H1 (cell line): ENCODE data around the gene NDUFB10. TPM values are rescaled to one million over a fixed set of nuclear protein-coding genes. Genes with fewer than 3 reads are reported as not detected.

Source experiments
- CTCF ChIA-PET: fragments of 300-600 bp; sonication (Branson Sonifier 250); formaldehyde crosslinking; loops from one replicate; lab custom pipeline; 2021; ENCODE audit not compliant: partially characterized antibody; lab: Charles Lee
- POLR2A ChIA-PET: fragments of 300-600 bp; sonication (Branson Sonifier 250); formaldehyde crosslinking; loops from one replicate; lab custom pipeline; 2021; ENCODE audit warnings: inconsistent platforms; ENCODE audit not compliant: partially characterized antibody; lab: Charles Lee
- DNase-seq, 2 experiments: peaks; one replicate each; pipeline versions ENCODE4 v3.0.0 to v3.0.0-alpha.2; 2010 to 2022; ENCODE audit warnings: low spot score in 2 of 2, low read depth in 1 of 2, mixed read lengths in 1 of 2
- FAIRE-seq: peaks from 2 replicates; lab custom pipeline; 2011; peaks lifted over from hg19 to GRCh38; lab: Jason Lieb, UNC
- H2AFZ ChIP-seq: 2 replicates; pipeline ENCODE4 v1.8.1; 2012; ENCODE audit warnings: low read length, inconsistent platforms
- H2AK5ac ChIP-seq: 2 replicates; pipeline ENCODE4 v1.6.1; 2013; ENCODE audit warnings: low read depth, low read length
- H2BK120ac ChIP-seq: replicated peaks from 2 replicates; pipeline ENCODE3; 2013; ENCODE audit warnings: low read depth, low read length, inconsistent platforms
- H2BK12ac ChIP-seq: 2 replicates; pipeline ENCODE4 v1.6.1; 2013; ENCODE audit warnings: low read depth, low read length
- H2BK15ac ChIP-seq: 2 replicates; pipeline ENCODE4 v1.6.1; 2013; ENCODE audit warnings: low read length
- H2BK20ac ChIP-seq: 2 replicates; pipeline ENCODE4 v1.6.1; 2013; ENCODE audit warnings: low read length
- H2BK5ac ChIP-seq: 2 replicates; pipeline ENCODE4 v1.6.1; 2013; ENCODE audit warnings: low read depth, low read length
- H3K14ac ChIP-seq: 2 replicates; pipeline ENCODE4 v1.6.1; 2013; ENCODE audit warnings: inconsistent platforms; ENCODE audit not compliant: insufficient read length
- H3K18ac ChIP-seq: 2 replicates; pipeline ENCODE4 v1.6.1; 2013; ENCODE audit warnings: low read length; ENCODE audit errors: extremely low read depth
- H3K23ac ChIP-seq: 2 replicates; pipeline ENCODE4 v1.6.1; 2013; ENCODE audit warnings: inconsistent platforms; ENCODE audit not compliant: insufficient read length
- H3K23me2 ChIP-seq: 2 replicates; pipeline ENCODE4 v1.6.1; 2013; ENCODE audit warnings: low read depth, low read length
- H3K27ac ChIP-seq: 2 replicates; pipeline ENCODE4 v1.6.1; 2011; ENCODE audit warnings: low read depth, low read length, inconsistent platforms
- H3K27me3 ChIP-seq, 4 experiments: replicated peaks in 1 of 4; 1 replicate in 1 of 4; 2 replicates in 3 of 4; pipeline versions ENCODE4 v1.6.1 to v1.8.1; 2011 to 2013; ENCODE audit warnings: low read length in 3 of 4, mild to moderate bottlenecking in 3 of 4, inconsistent platforms in 2 of 4, mixed read lengths in 2 of 4, moderate library complexity in 1 of 4; ENCODE audit not compliant: control insufficient read depth in 3 of 4, insufficient read depth in 3 of 4; ENCODE audit errors: extremely low read depth in 1 of 4
- H3K36me3 ChIP-seq, 4 experiments: 2 replicates each; pipeline versions ENCODE4 v1.6.1 to v1.8.1; 2011 to 2013; ENCODE audit warnings: mild to moderate bottlenecking in 4 of 4, low read length in 3 of 4, moderate library complexity in 2 of 4, control low read depth in 1 of 4, inconsistent platforms in 1 of 4; ENCODE audit not compliant: insufficient read depth in 4 of 4, control insufficient read depth in 2 of 4
- H3K4ac ChIP-seq: replicated peaks from 2 replicates; pipeline ENCODE3; 2013; ENCODE audit warnings: low read length, low read depth, mixed read lengths, inconsistent platforms; ENCODE audit not compliant: insufficient read length
- H3K4me1 ChIP-seq, 4 experiments: replicated peaks in 1 of 4; 1 replicate in 1 of 4; 2 replicates in 3 of 4; pipeline versions ENCODE4 v1.6.1 to v1.8.1; 2011 to 2013; ENCODE audit warnings: low read length in 3 of 4, inconsistent platforms in 2 of 4, mixed read lengths in 1 of 4; ENCODE audit not compliant: insufficient read depth in 4 of 4, control insufficient read depth in 3 of 4
- H3K4me2 ChIP-seq, 2 experiments: 2 replicates each; pipeline versions ENCODE4 v1.6.1 to v1.8.1; 2011 to 2013; ENCODE audit warnings: low read depth in 2 of 2, low read length in 2 of 2, control low read depth in 1 of 2, inconsistent platforms in 1 of 2, mild to moderate bottlenecking in 1 of 2; ENCODE audit not compliant: insufficient read depth in 1 of 2
- H3K4me3 ChIP-seq, 4 experiments: fragments of 200-600, 300-600 bp in 1 of 4; sonication (generic), shearing (Covaris generic), sonication (Bioruptor Twin) in 1 of 4; 2 replicates each; pipeline versions ENCODE4 v1.5.1 to v1.8.1; 2011 to 2016; ENCODE audit warnings: low read length in 4 of 4, low read depth in 3 of 4, control low read depth in 2 of 4, inconsistent platforms in 2 of 4, mild to moderate bottlenecking in 2 of 4, mixed read lengths in 1 of 4, moderate library complexity in 1 of 4; ENCODE audit not compliant: insufficient read depth in 2 of 4; ENCODE audit errors: extremely low read depth in 1 of 4
- H3K56ac ChIP-seq: replicated peaks from 2 replicates; pipeline ENCODE3; 2013; ENCODE audit warnings: low read depth, mild to moderate bottlenecking, mixed read lengths, low read length, inconsistent platforms; ENCODE audit not compliant: insufficient read length
- H3K79me1 ChIP-seq: 2 replicates; pipeline ENCODE4 v1.6.1; 2013; ENCODE audit warnings: low read depth, low read length, control low read depth
- H3K79me2 ChIP-seq, 2 experiments: 2 replicates each; pipeline versions ENCODE4 v1.6.1 to v1.8.1; 2012 to 2013; ENCODE audit warnings: low read length in 2 of 2, mild to moderate bottlenecking in 2 of 2, inconsistent platforms in 1 of 2; ENCODE audit not compliant: insufficient read depth in 2 of 2, control insufficient read depth in 1 of 2
- H3K9ac ChIP-seq, 4 experiments: replicated peaks in 1 of 4; 1 replicate in 1 of 4; 2 replicates in 3 of 4; pipeline versions ENCODE4 v1.6.1 to v1.8.1; 2011 to 2013; ENCODE audit warnings: low read depth in 3 of 4, low read length in 3 of 4, control low read depth in 2 of 4, mild to moderate bottlenecking in 2 of 4, moderate library complexity in 2 of 4, inconsistent platforms in 1 of 4; ENCODE audit errors: extremely low read depth in 1 of 4
- H3K9me3 ChIP-seq, 2 experiments: 2 replicates each; pipeline versions ENCODE4 v1.6.1 to v1.8.1; 2012 to 2013; ENCODE audit warnings: mild to moderate bottlenecking in 2 of 2, moderate library complexity in 2 of 2, control low read depth in 1 of 2, inconsistent platforms in 1 of 2, low read depth in 1 of 2, low read length in 1 of 2, mixed read lengths in 1 of 2; ENCODE audit not compliant: insufficient read depth in 2 of 2
- H4K20me1 ChIP-seq, 2 experiments: replicated peaks in 1 of 2; 2 replicates each; pipeline versions ENCODE3 to v1.8.1; 2011 to 2013; ENCODE audit warnings: inconsistent platforms in 2 of 2, low read length in 2 of 2, mild to moderate bottlenecking in 1 of 2; ENCODE audit not compliant: insufficient read depth in 2 of 2, control insufficient read depth in 1 of 2
- H4K5ac ChIP-seq: 2 replicates; pipeline ENCODE4 v1.6.1; 2013; ENCODE audit warnings: low read length, low read depth, mixed read lengths, inconsistent platforms; ENCODE audit not compliant: insufficient read length
- H4K8ac ChIP-seq: 2 replicates; pipeline ENCODE4 v1.8.0; 2013; ENCODE audit warnings: mild to moderate bottlenecking, moderate library complexity, low read length, inconsistent platforms; ENCODE audit not compliant: insufficient read depth; ENCODE audit errors: extremely low read depth
- H4K91ac ChIP-seq: replicated peaks from 2 replicates; pipeline ENCODE3; 2013; ENCODE audit warnings: low read length, mixed read lengths, inconsistent platforms; ENCODE audit not compliant: insufficient read length
- ATF3 ChIP-seq: IDR thresholded peaks from 2 replicates; pipeline ENCODE4 v1.6.1; 2011; ENCODE audit warnings: low read depth, mild to moderate bottlenecking, low read length; ENCODE audit not compliant: insufficient read depth
- HDAC2 ChIP-seq, 2 experiments: fragments of 300-600 bp in 1 of 2; sonication (generic) in 1 of 2; IDR thresholded peaks; 2 replicates each; pipeline ENCODE4 v1.6.1; 2011 to 2012; ENCODE audit warnings: low read depth in 2 of 2, low read length in 2 of 2, mild to moderate bottlenecking in 2 of 2, moderate library complexity in 2 of 2, borderline replicate concordance in 1 of 2, inconsistent platforms in 1 of 2
- POLR2A ChIP-seq, 2 experiments: IDR thresholded peaks; 1 replicate in 1 of 2; 2 replicates in 1 of 2; pipeline ENCODE4 v1.6.1; 2011; ENCODE audit warnings: low read depth in 2 of 2, low read length in 2 of 2, mild to moderate bottlenecking in 2 of 2; ENCODE audit errors: control extremely low read depth in 1 of 2
- POLR2AphosphoS5 ChIP-seq: IDR thresholded peaks from 2 replicates; pipeline ENCODE4 v1.6.1; 2011; ENCODE audit warnings: low read depth, low read length
- SAP30 ChIP-seq: fragments of 300-600 bp; sonication (generic); IDR thresholded peaks from 2 replicates; pipeline ENCODE4 v1.7.1; 2012; ENCODE audit warnings: low read length, moderate library complexity, mild to moderate bottlenecking, inconsistent platforms; ENCODE audit not compliant: insufficient read depth, insufficient replicate concordance
- SIN3A ChIP-seq, 2 experiments: IDR thresholded peaks in 1 of 2; conservative IDR thresholded peaks in 1 of 2; 2 replicates each; pipeline ENCODE4 v1.6.1; 2011 to 2012; ENCODE audit warnings: low read length in 2 of 2, improper control_type of control experiment in 1 of 2, low read depth in 1 of 2, mild to moderate bottlenecking in 1 of 2
- WGBS, 2 experiments: shearing (Covaris generic) in 1 of 2; methylation state at CpG; one replicate each; pipeline versions ENCODE4 v1.1.6 to v1.1.7; 2013 to 2015; ENCODE audit warnings: low lambda C conversion rate in 2 of 2, mixed read lengths in 2 of 2, inconsistent platforms in 1 of 2, low coverage in 1 of 2, missing lambda C conversion rate in 1 of 2; ENCODE audit not compliant: insufficient replicate concordance in 2 of 2, insufficient coverage in 1 of 2, insufficient read length in 1 of 2; ENCODE audit errors: extremely low coverage in 1 of 2, missing lambda C conversion rate in 1 of 2; 5-methylcytosine and 5-hydroxymethylcytosine counted together
- polyA plus RNA-seq, 7 experiments: library from polyadenylated mRNA; depleted of rRNA in 3 of 7; stranded (reverse) in 5 of 7; unstranded in 2 of 7; fragments of >200 nt in 5 of 7; fragments of 200-250 nt in 2 of 7; gene quantifications; 1 replicate in 5 of 7; 2 replicates in 1 of 7; 4 replicates in 1 of 7; pipeline versions ENCODE4 v1.2.1 to v1.2.3, GENCODE V29; 2011 to 2013; ENCODE audit warnings: missing spikeins in 2 of 7, mixed read lengths in 2 of 7
- total RNA-seq: library from RNA; stranded (reverse); fragmentation: NEBNext Ultra II Directional; extraction: Animal tissue kit (Norgen Biotek cat#: 25700); gene quantifications from 2 replicates; pipeline ENCODE4 v1.2.1, GENCODE V29; 2021

NDUFB10 gene
- total and polyA plus RNA-seq, 2 of the 8 experiments (the other 6 are each of a cell fraction or from before 2014, with no cell fraction given), result 183 to 194 TPM

GRCh38 chr16:1963806-1964505, 4.6 kb downstream of the NDUFB10 start:
- Histone ChIP-seq H3K4ac (peak overlapping the region; percentile 74), H2AFZ (no peak overlapping the region), H2BK12ac (no peak overlapping the region), H4K20me1 (peaks cover 12 to 17% of the 10 kb centered on the region in 2 experiments), H4K91ac (no peak overlapping the region), H2BK15ac (no peak overlapping the region), H2AK5ac (no peak overlapping the region; the same call in 1 of the 2 replicates), H2BK120ac (no peak overlapping the region), H4K5ac (peak overlapping the region; percentile 30), H2BK20ac (no peak overlapping the region), H3K4me1 (peaks cover 0 to 22% (median 5%) of the 10 kb centered on the region in 4 experiments; a peak in 5 of 7 replicates), H3K23me2 (peaks cover 18% of the 10 kb centered on the region), H3K9ac (peak overlapping the region; percentile 90 to 97 (median 93)), H3K27ac (peak overlapping the region; percentile 94), H3K27me3 (no peaks in the 10 kb centered on the region; a peak in 1 of 7 replicates), H3K79me2 (peaks cover 10 to 38% of the 10 kb centered on the region in 2 experiments), H3K4me2 (peak overlapping the region; percentile 99 to 100), H3K9me3 (no peaks in the 10 kb centered on the region), H3K79me1 (peaks cover 11% of the 10 kb centered on the region), H3K36me3 (peaks cover 17 to 34% (median 28%) of the 10 kb centered on the region in 4 experiments), H4K8ac (peak overlapping the region; percentile 99), H3K23ac (no peak overlapping the region), H3K14ac (peak overlapping the region; percentile 8), H2BK5ac (peak overlapping the region; percentile 57), H3K56ac (peak overlapping the region; percentile 93), H3K18ac (peak overlapping the region; percentile 83; the same call in 1 of the 2 replicates), H3K4me3 (peak overlapping the region; percentile 98 to 99 (median 98))
- CTCF ChIA-PET, result interaction anchor here (0.5 to 3.0 kb wide), 6 partner anchors 12 to 97 kb away, joined by 3 to 9 read pairs (median 4); no protein-coding TSS in a partner anchor
- DNase-seq (no peak), FAIRE-seq (no peak)
- WGBS, 2 experiments, result 6% methylated on average over 26 of the region's 44 CpGs; no CpG with 5 or more reads in 1 of the 2 experiments
- POLR2A ChIA-PET, result interaction anchor here (0.6 to 19.8 kb wide), 63 partner anchors 6 to 544 kb away, joined by 3 to 736 read pairs (median 5); partner anchors contain the start of genes EME2, FAHD1, GFER and HAGH
- peak; percentile 54; the same call in 1 of the 2 replicates for TF ChIP-seq POLR2AphosphoS5
- TF ChIP-seq ATF3, result no peak
- peak; percentile 30 to 59; a peak in 1 of 3 replicates for TF ChIP-seq POLR2A (IDR thresholded peaks at IDR 0.05; ENCODE audit: control extremely low read depth in 1 of 2, low read depth in 2 of 2, low read length in 2 of 2)
- TF ChIP-seq SAP30, result peak; percentile 95
- peak in 1 of 2 experiments; percentile 73; a peak in 1 of 4 replicates for TF ChIP-seq HDAC2 (IDR thresholded peaks at IDR 0.05; ENCODE audit: borderline replicate concordance in 1 of 2, low read depth in 2 of 2, low read length in 2 of 2)
- TF ChIP-seq SIN3A (conservative IDR thresholded peaks at IDR 0.05 in 1 of 2, IDR thresholded peaks at IDR 0.05 in 1 of 2; ENCODE audit: low read depth in 1 of 2, low read length in 2 of 2), result peak in 1 of 2 experiments; percentile 41; a peak in 2 of 4 replicates
